HepG2 (cell line): ENCODE measurements around the gene SPRED3. TPM values are rescaled to one million over a fixed set of nuclear protein-coding genes. Genes with fewer than 3 reads are reported as not detected.

Experiments used
- ATAC-seq: fragments of 200-7000 bp; cut with Tn5 transposase; 3 replicates; pipeline ENCODE4 v1.9.1; 2020; ENCODE audit warnings: mild to moderate bottlenecking, moderate library complexity
- BruUV-seq: library from RNA; stranded (reverse); fragments of 400-500 nt; replicated peaks from 2 replicates; lab custom pipeline; 2021; lab: Mats Ljungman, UMichigan
- CTCF ChIA-PET: fragments of 300-600 bp; formaldehyde crosslinking; extraction: SDS; loops from one replicate; lab custom pipeline; 2021; ENCODE audit warnings: low total read pairs, inconsistent platforms, low intra/inter-chr PET ratio; lab: Yijun Ruan, JAX
- POLR2A ChIA-PET: fragments of 350-600 bp; sonication (Branson Sonifier 250); formaldehyde crosslinking; loops from one replicate; lab custom pipeline; 2020; ENCODE audit warnings: antibody characterized with exemption, inconsistent platforms; lab: Yijun Ruan, JAX
- DNase-seq: peaks from one replicate; pipeline ENCODE4 v3.0.0-alpha.2; 2015; ENCODE audit warnings: low spot score
- FAIRE-seq: peaks from 3 replicates; lab custom pipeline; 2011; peaks lifted over from hg19 to GRCh38; lab: Jason Lieb, UNC
- H2AFZ ChIP-seq: one replicate; pipeline ENCODE4 v1.6.1; 2011; ENCODE audit warnings: low read length, inconsistent platforms
- H3K27ac ChIP-seq: fragments of 300-600 bp; 3 replicates; pipeline ENCODE4 v1.8.0; 2011; ENCODE audit warnings: mixed run types, mild to moderate bottlenecking, mixed read lengths, low read length, inconsistent platforms; ENCODE audit not compliant: insufficient read depth; ENCODE audit errors: extremely low read length
- H3K27me3 ChIP-seq, 2 experiments: fragments of 200-600 bp in 1 of 2; 2 replicates in 1 of 2; 3 replicates in 1 of 2; pipeline versions ENCODE4 v1.6.0 to v1.8.0; 2011; ENCODE audit warnings: low read length in 2 of 2, mild to moderate bottlenecking in 2 of 2, moderate library complexity in 2 of 2, inconsistent platforms in 1 of 2; ENCODE audit not compliant: insufficient read depth in 2 of 2, control insufficient read depth in 1 of 2
- H3K36me3 ChIP-seq, 2 experiments: fragments of 200-600 bp in 1 of 2; replicated peaks in 1 of 2; 2 replicates in 1 of 2; 3 replicates in 1 of 2; pipeline versions ENCODE4 v1.5.1 to v1.8.0; 2011; ENCODE audit warnings: low read length in 2 of 2, inconsistent platforms in 1 of 2; ENCODE audit not compliant: insufficient read depth in 2 of 2, control insufficient read depth in 1 of 2
- H3K4me1 ChIP-seq: 2 replicates; pipeline ENCODE4 v1.5.1; 2012; ENCODE audit warnings: low read length, inconsistent platforms; ENCODE audit not compliant: insufficient read depth
- H3K4me2 ChIP-seq: 2 replicates; pipeline ENCODE4 v1.6.0; 2011; ENCODE audit warnings: low read depth, low read length, inconsistent platforms
- H3K4me3 ChIP-seq, 3 experiments: fragments of 200-600 bp in 1 of 3; sonication (generic), shearing (Covaris generic) in 1 of 3; replicated peaks in 1 of 3; 2 replicates each; pipeline ENCODE4 v1.5.1; 2011 to 2016; ENCODE audit warnings: low read length in 3 of 3, inconsistent platforms in 2 of 3, low read depth in 2 of 3, mild to moderate bottlenecking in 2 of 3, control low read depth in 1 of 3, mixed read lengths in 1 of 3; ENCODE audit not compliant: insufficient read depth in 1 of 3
- H3K79me2 ChIP-seq: one replicate; pipeline ENCODE4 v1.6.1; 2011; ENCODE audit warnings: low read length, inconsistent platforms; ENCODE audit not compliant: insufficient read depth
- H3K9ac ChIP-seq: 2 replicates; pipeline ENCODE4 v1.6.0; 2011; ENCODE audit warnings: mild to moderate bottlenecking, low read depth, low read length, inconsistent platforms; ENCODE audit not compliant: insufficient read depth
- H3K9me3 ChIP-seq: 2 replicates; pipeline ENCODE4 v1.5.1; 2012; ENCODE audit warnings: mild to moderate bottlenecking, low read length
- H4K20me1 ChIP-seq: 2 replicates; pipeline ENCODE4 v1.6.0; 2011; ENCODE audit warnings: inconsistent platforms, mild to moderate bottlenecking, low read length, moderate library complexity; ENCODE audit not compliant: insufficient read depth
- ATF7-NPFF ChIP-seq: sonication (generic); formaldehyde crosslinking; IDR thresholded peaks from 2 replicates; pipeline ENCODE4 v1.8.1; 2023; ENCODE audit warnings: mild to moderate bottlenecking, low read depth, missing genetic modification reagents, moderate library complexity
- CHD2 ChIP-seq: IDR thresholded peaks from 2 replicates; pipeline ENCODE4 v1.6.1; 2011; ENCODE audit warnings: low read depth, low read length, improper control_type of control experiment
- MIER2 ChIP-seq: IDR thresholded peaks from 2 replicates; pipeline ENCODE4 v1.6.1; 2016; ENCODE audit warnings: missing biosample characterization, missing genetic modification reagents
- SMC3 ChIP-seq: IDR thresholded peaks from 2 replicates; pipeline ENCODE4 v1.6.1; 2011; ENCODE audit warnings: low read length, improper control_type of control experiment
- SNAI1 ChIP-seq: sonication (generic); formaldehyde crosslinking; IDR thresholded peaks from 2 replicates; pipeline ENCODE4 v1.5.0; 2020; ENCODE audit warnings: mild to moderate bottlenecking, missing genetic modification reagents, borderline replicate concordance
- SP2 ChIP-seq: sonication (generic); formaldehyde crosslinking; IDR thresholded peaks from 2 replicates; pipeline ENCODE4 v1.5.1; 2020; ENCODE audit warnings: mild to moderate bottlenecking, missing genetic modification reagents
- TRIM24 ChIP-seq: sonication (generic); formaldehyde crosslinking; IDR thresholded peaks from 2 replicates; pipeline ENCODE4 v1.8.0; 2022; ENCODE audit warnings: mild to moderate bottlenecking, missing genetic modification reagents
- ZNF180 ChIP-seq: sonication (generic); formaldehyde crosslinking; IDR thresholded peaks from 2 replicates; pipeline ENCODE4 v1.4.0; 2020; ENCODE audit warnings: low read depth, missing genetic modification reagents, borderline replicate concordance
- ZNF264 ChIP-seq: sonication (generic); formaldehyde crosslinking; IDR thresholded peaks from 2 replicates; pipeline ENCODE4 v1.4.0; 2020; ENCODE audit warnings: missing genetic modification reagents
- ZNF337 ChIP-seq: sonication (generic); formaldehyde crosslinking; IDR thresholded peaks from 2 replicates; pipeline ENCODE4 v1.5.1; 2020; ENCODE audit warnings: missing genetic modification reagents, low read depth, mild to moderate bottlenecking, borderline replicate concordance
- ZNF432 ChIP-seq: sonication (generic); formaldehyde crosslinking; IDR thresholded peaks from 2 replicates; pipeline ENCODE4 v1.5.0; 2020; ENCODE audit warnings: missing genetic modification reagents, mild to moderate bottlenecking, borderline replicate concordance
- ZNF616 ChIP-seq: sonication (generic); formaldehyde crosslinking; IDR thresholded peaks from 2 replicates; pipeline ENCODE4 v1.5.0; 2020; ENCODE audit warnings: low read depth, mild to moderate bottlenecking, missing genetic modification reagents
- ZSCAN9 ChIP-seq: IDR thresholded peaks from 2 replicates; pipeline ENCODE4 v1.6.1; 2016; ENCODE audit warnings: borderline replicate concordance
- WGBS: methylation state at CpG from one replicate; pipeline ENCODE4 v1.1.6; 2017; ENCODE audit warnings: low lambda C conversion rate; 5-methylcytosine and 5-hydroxymethylcytosine counted together
- in situ Hi-C: cut with HindIII; loops from 2 replicates; pipeline ENCODE4 v1.10.0; 2017; ENCODE audit warnings: low pct_unique_long_range_greater_than_20kb; ENCODE audit not compliant: extremely low pct_ligation_motif_present
- intact Hi-C: fragments of 100-400 bp; cut with micrococcal nuclease; formaldehyde crosslinking; loops from one replicate; pipeline ENCODE4 v1.10.0; 2022; ENCODE audit not compliant: unreplicated experiment
- polyA plus RNA-seq, 8 experiments: library from polyadenylated mRNA; depleted of rRNA in 3 of 8; stranded (reverse) in 7 of 8; unstranded in 1 of 8; fragments of >200 nt; fragmentation: Illumina TruSeq in 4 of 8; extraction: Trizol in 4 of 8; gene quantifications; 2 replicates each; pipeline versions ENCODE4 v1.2.1 to v1.2.3, GENCODE V29; 2011 to 2016; ENCODE audit warnings: low read depth in 4 of 8, missing spikeins in 1 of 8, mixed read lengths in 1 of 8; ENCODE audit not compliant: insufficient read depth in 1 of 8
- total RNA-seq, 5 experiments: library from RNA; depleted of rRNA; stranded (reverse); fragments of >200 nt; fragmentation: Illumina TruSeq; extraction: Trizol; gene quantifications; 2 replicates each; pipeline ENCODE4 v1.2.3, GENCODE V29; 2016; ENCODE audit warnings: low read depth in 1 of 5
- TF ChIP-seq, protein P1 (sequence below): sonication (generic); formaldehyde crosslinking; conservative IDR thresholded peaks from 2 replicates; pipeline ENCODE4 v1.8.0; 2022; ENCODE audit warnings: mild to moderate bottlenecking, moderate library complexity, missing genetic modification reagents
- TF ChIP-seq, protein P2 (sequence below): sonication (generic); formaldehyde crosslinking; IDR thresholded peaks from 2 replicates; pipeline ENCODE4 v1.8.0; 2022; ENCODE audit warnings: missing genetic modification reagents, low read depth, mild to moderate bottlenecking, borderline replicate concordance
- TF ChIP-seq, protein P3 (sequence below): sonication (generic); formaldehyde crosslinking; IDR thresholded peaks from 2 replicates; pipeline ENCODE4 v1.8.1; 2023; ENCODE audit warnings: mild to moderate bottlenecking, missing genetic modification reagents, borderline replicate concordance

The SPRED3 gene
- total and polyA plus RNA-seq, 2 of the 13 experiments (the other 11 are each of a cell fraction or from before 2014, with no cell fraction given): 0.15 to 0.17 TPM

DNA sequence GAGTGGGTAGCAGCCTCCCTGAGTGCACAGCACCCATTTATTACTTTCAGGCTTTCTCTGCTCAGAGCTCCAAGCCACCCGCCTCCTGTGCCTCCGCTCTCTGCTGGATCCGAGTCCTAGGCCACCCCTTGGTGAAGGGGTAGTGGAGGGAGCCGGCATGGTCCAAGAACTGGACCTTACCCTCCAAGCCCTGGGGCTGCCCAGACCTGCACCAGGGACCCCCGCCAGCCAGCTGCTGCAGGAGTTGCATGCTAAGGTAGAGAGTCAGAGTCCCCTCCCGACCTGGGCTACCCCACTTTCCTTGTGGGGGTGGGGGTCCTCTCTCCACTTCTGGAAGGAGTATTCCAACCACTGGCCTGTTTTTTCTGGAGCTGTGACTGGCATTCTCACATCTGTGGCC is 16.4 kb downstream of the SPRED3 start:
- no TSS peak for BruUV-seq
- no peak overlapping the region for H3K4me2 ChIP-seq
- H3K27ac ChIP-seq: no peak overlapping the region
- ChIA-PET POLR2A (no interaction called here), CTCF (no interaction called here)
- DNase-seq (no peak), ATAC-seq (no peak), FAIRE-seq (no peak)
- H3K9ac ChIP-seq: no peak overlapping the region
- H3K27me3 ChIP-seq: peaks cover 2 to 12% of the 10 kb centered on the region in 2 experiments; a peak in 3 of 5 replicates
- H4K20me1 ChIP-seq: no peaks in the 10 kb centered on the region
- no peak overlapping the region for H2AFZ ChIP-seq
- no peaks in the 10 kb centered on the region for H3K4me1 ChIP-seq
- in situ Hi-C loops: no loop called here
- WGBS: 100% methylated on average over 6 of the region's 6 CpGs
- H3K36me3 ChIP-seq: no peaks in the 10 kb centered on the region
- intact Hi-C loops: loop anchor here (5.0 kb wide), 1 partner anchor 227 kb away; no protein-coding TSS in a partner anchor
- TF ChIP-seq ATF7-NPFF (CRISPR knock-in tag) (no peak), ZSCAN9 (CRISPR knock-in tag) (no peak), CHD2 (no peak), TRIM24 (CRISPR knock-in tag) (no peak), SMC3 (no peak), ZNF264 (CRISPR knock-in tag) (no peak), ZNF337 (CRISPR knock-in tag) (no peak), SNAI1 (CRISPR knock-in tag) (no peak), MIER2 (no peak), ZNF616 (CRISPR knock-in tag) (no peak), SP2 (CRISPR knock-in tag) (no peak), ZNF180 (CRISPR knock-in tag) (no peak), ZNF432 (no peak)
- TF ChIP-seq, protein P1, sequence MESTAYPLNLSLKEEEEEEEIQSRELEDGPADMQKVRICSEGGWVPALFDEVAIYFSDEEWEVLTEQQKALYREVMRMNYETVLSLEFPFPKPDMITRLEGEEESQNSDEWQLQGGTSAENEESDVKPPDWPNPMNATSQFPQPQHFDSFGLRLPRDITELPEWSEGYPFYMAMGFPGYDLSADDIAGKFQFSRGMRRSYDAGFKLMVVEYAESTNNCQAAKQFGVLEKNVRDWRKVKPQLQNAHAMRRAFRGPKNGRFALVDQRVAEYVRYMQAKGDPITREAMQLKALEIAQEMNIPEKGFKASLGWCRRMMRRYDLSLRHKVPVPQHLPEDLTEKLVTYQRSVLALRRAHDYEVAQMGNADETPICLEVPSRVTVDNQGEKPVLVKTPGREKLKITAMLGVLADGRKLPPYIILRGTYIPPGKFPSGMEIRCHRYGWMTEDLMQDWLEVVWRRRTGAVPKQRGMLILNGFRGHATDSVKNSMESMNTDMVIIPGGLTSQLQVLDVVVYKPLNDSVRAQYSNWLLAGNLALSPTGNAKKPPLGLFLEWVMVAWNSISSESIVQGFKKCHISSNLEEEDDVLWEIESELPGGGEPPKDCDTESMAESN (CRISPR knock-in tag): no peak
- TF ChIP-seq, protein P2, sequence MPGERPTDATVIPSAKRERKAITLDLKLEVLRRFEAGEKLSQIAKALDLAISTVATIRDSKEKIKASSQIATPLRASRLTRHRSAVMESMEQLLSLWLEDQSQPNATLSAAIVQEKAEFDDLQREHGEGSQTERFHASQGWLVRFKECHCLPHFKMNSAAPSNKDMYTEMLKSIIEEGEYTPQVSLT: no peak
- TF ChIP-seq, protein P3, sequence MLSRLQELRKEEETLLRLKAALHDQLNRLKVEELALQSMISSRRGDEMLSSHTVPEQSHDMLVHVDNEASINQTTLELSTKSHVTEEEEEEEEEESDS (CRISPR knock-in tag): no peak
- H3K4me3 ChIP-seq: no peak overlapping the region
- no peaks in the 10 kb centered on the region for H3K9me3 ChIP-seq
- H3K79me2 ChIP-seq: no peaks in the 10 kb centered on the region
